ENCODE data around the gene MAB21L3. TPM values are rescaled to one million over a fixed set of nuclear protein-coding genes. Genes with fewer than 3 reads are reported as not detected.

The MAB21L3 gene
- total and polyA plus RNA-seq, 2 experiments from 2014 or later: not detected

DNA sequence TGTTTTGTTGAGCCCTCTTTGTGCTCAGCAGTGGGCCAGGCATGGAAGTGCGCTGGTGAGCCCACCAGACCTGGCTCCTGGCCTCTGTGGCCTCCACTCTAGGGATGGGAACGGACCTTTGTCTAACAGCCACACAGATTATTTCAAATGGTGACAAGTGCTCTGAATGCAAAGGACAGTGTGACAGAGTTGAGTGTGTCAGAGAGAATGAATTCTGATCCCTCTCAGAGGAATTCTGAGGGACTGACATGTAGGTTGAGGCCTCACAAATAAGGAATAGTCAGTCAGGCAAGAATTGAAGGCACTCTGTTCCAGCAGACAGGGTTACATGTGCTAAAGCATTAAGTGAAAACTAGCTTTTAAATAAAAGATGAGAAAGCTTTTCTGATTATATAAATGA, 11.3 kb upstream of the MAB21L3 start:
- ATAC-seq (no peak), DNase-seq (ENCODE audit: low spot score) (no peak)
- H3K4me3 ChIP-seq: no peak overlapping the region
- no peaks in the 10 kb centered on the region for H3K79me2 ChIP-seq (replicated peaks; ENCODE audit: insufficient read depth)
- H4K20me1 ChIP-seq (replicated peaks; ENCODE audit: insufficient read depth): no peaks in the 10 kb centered on the region
- no peaks in the 10 kb centered on the region for H3F3A ChIP-seq (replicated peaks; ENCODE audit: low read depth)
- H3K9me2 ChIP-seq (ENCODE audit: insufficient read depth): 0 out of 2 replicates have a peak, but pooled peaks cover 9% of the 10 kb centered on the region
- H3K27me3 ChIP-seq (ENCODE audit: insufficient read depth): no peaks in the 10 kb centered on the region
- Mint-ChIP-seq H3K4me1 (no peaks in the 10 kb centered on the region), H3K27me3 (ENCODE audit: insufficient read depth, low read depth, poor library complexity) (peaks cover 3% of the 10 kb centered on the region), H3K4me3 (no peak overlapping the region), H3K27ac (no peak overlapping the region), H3K9me3 (peaks cover 4% of the 10 kb centered on the region; the same call in 2 of the 3 replicates), H3K36me3 (ENCODE audit: low read depth) (peaks cover 3% of the 10 kb centered on the region; the same call in 2 of the 3 replicates)
- H3K4me2 ChIP-seq: no peak overlapping the region
- no peaks in the 10 kb centered on the region for H3K4me1 ChIP-seq (ENCODE audit: insufficient read depth)
- 0 out of 2 replicates have a peak overlapping the region, but pooled peaks have one; percentile 38 for H2AFZ ChIP-seq
- H3K27ac ChIP-seq (ENCODE audit: low read depth): no peak overlapping the region
- no peaks in the 10 kb centered on the region for H3K36me3 ChIP-seq (ENCODE audit: insufficient read depth)
- no peak for TF ChIP-seq POLR2AphosphoS5 (IDR thresholded peaks at IDR 0.05; ENCODE audit: low read depth)
- no peak for TF ChIP-seq REST (IDR thresholded peaks at IDR 0.05; ENCODE audit: unreplicated experiment)
- TF ChIP-seq EZH2 (IDR thresholded peaks at IDR 0.05; ENCODE audit: low read depth, unreplicated experiment): no peak
- TF ChIP-seq NANOG (IDR thresholded peaks at IDR 0.05; ENCODE audit: borderline replicate concordance): no peak
- no peak for TF ChIP-seq STAT1 (IDR thresholded peaks at IDR 0.05; ENCODE audit: unreplicated experiment)
- TF ChIP-seq ZNF331 (CRISPR knock-in tag; IDR thresholded peaks at IDR 0.05; ENCODE audit: low read depth): no peak
- no peak for TF ChIP-seq CREB1 (CRISPR knock-in tag; IDR thresholded peaks at IDR 0.05; ENCODE audit: low read depth)
- TF ChIP-seq JUNB (IDR thresholded peaks at IDR 0.05; ENCODE audit: unreplicated experiment): no peak
- TF ChIP-seq, protein P1, sequence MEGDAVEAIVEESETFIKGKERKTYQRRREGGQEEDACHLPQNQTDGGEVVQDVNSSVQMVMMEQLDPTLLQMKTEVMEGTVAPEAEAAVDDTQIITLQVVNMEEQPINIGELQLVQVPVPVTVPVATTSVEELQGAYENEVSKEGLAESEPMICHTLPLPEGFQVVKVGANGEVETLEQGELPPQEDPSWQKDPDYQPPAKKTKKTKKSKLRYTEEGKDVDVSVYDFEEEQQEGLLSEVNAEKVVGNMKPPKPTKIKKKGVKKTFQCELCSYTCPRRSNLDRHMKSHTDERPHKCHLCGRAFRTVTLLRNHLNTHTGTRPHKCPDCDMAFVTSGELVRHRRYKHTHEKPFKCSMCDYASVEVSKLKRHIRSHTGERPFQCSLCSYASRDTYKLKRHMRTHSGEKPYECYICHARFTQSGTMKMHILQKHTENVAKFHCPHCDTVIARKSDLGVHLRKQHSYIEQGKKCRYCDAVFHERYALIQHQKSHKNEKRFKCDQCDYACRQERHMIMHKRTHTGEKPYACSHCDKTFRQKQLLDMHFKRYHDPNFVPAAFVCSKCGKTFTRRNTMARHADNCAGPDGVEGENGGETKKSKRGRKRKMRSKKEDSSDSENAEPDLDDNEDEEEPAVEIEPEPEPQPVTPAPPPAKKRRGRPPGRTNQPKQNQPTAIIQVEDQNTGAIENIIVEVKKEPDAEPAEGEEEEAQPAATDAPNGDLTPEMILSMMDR (conservative IDR thresholded peaks at IDR 0.05; ENCODE audit: low read depth in 2 of 2): no peak
- no peak for TF ChIP-seq EZH2phosphoT487 (IDR thresholded peaks at IDR 0.05; ENCODE audit: unreplicated experiment)
- TF ChIP-seq, protein P2, sequence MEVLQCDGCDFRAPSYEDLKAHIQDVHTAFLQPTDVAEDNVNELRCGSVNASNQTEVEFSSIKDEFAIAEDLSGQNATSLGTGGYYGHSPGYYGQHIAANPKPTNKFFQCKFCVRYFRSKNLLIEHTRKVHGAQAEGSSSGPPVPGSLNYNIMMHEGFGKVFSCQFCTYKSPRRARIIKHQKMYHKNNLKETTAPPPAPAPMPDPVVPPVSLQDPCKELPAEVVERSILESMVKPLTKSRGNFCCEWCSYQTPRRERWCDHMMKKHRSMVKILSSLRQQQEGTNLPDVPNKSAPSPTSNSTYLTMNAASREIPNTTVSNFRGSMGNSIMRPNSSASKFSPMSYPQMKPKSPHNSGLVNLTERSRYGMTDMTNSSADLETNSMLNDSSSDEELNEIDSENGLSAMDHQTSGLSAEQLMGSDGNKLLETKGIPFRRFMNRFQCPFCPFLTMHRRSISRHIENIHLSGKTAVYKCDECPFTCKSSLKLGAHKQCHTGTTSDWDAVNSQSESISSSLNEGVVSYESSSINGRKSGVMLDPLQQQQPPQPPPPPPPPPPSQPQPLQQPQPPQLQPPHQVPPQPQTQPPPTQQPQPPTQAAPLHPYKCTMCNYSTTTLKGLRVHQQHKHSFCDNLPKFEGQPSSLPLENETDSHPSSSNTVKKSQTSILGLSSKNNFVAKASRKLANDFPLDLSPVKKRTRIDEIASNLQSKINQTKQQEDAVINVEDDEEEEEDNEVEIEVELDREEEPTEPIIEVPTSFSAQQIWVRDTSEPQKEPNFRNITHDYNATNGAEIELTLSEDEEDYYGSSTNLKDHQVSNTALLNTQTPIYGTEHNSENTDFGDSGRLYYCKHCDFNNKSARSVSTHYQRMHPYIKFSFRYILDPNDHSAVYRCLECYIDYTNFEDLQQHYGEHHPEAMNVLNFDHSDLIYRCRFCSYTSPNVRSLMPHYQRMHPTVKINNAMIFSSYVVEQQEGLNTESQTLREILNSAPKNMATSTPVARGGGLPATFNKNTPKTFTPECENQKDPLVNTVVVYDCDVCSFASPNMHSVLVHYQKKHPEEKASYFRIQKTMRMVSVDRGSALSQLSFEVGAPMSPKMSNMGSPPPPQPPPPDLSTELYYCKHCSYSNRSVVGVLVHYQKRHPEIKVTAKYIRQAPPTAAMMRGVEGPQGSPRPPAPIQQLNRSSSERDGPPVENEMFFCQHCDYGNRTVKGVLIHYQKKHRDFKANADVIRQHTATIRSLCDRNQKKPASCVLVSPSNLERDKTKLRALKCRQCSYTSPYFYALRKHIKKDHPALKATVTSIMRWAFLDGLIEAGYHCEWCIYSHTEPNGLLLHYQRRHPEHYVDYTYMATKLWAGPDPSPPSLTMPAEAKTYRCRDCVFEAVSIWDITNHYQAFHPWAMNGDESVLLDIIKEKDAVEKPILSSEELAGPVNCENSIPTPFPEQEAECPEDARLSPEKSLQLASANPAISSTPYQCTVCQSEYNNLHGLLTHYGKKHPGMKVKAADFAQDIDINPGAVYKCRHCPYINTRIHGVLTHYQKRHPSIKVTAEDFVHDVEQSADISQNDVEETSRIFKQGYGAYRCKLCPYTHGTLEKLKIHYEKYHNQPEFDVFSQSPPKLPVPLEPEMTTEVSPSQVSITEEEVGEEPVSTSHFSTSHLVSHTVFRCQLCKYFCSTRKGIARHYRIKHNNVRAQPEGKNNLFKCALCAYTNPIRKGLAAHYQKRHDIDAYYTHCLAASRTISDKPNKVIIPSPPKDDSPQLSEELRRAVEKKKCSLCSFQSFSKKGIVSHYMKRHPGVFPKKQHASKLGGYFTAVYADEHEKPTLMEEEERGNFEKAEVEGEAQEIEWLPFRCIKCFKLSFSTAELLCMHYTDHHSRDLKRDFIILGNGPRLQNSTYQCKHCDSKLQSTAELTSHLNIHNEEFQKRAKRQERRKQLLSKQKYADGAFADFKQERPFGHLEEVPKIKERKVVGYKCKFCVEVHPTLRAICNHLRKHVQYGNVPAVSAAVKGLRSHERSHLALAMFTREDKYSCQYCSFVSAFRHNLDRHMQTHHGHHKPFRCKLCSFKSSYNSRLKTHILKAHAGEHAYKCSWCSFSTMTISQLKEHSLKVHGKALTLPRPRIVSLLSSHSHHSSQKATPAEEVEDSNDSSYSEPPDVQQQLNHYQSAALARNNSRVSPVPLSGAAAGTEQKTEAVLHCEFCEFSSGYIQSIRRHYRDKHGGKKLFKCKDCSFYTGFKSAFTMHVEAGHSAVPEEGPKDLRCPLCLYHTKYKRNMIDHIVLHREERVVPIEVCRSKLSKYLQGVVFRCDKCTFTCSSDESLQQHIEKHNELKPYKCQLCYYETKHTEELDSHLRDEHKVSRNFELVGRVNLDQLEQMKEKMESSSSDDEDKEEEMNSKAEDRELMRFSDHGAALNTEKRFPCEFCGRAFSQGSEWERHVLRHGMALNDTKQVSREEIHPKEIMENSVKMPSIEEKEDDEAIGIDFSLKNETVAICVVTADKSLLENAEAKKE (CRISPR knock-in tag; IDR thresholded peaks at IDR 0.05): no peak
- TF ChIP-seq ZNF114 (CRISPR knock-in tag; IDR thresholded peaks at IDR 0.05): no peak
- TF ChIP-seq, protein P3, sequence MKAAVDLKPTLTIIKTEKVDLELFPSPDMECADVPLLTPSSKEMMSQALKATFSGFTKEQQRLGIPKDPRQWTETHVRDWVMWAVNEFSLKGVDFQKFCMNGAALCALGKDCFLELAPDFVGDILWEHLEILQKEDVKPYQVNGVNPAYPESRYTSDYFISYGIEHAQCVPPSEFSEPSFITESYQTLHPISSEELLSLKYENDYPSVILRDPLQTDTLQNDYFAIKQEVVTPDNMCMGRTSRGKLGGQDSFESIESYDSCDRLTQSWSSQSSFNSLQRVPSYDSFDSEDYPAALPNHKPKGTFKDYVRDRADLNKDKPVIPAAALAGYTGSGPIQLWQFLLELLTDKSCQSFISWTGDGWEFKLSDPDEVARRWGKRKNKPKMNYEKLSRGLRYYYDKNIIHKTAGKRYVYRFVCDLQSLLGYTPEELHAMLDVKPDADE (IDR thresholded peaks at IDR 0.05): no peak

Measured in GM23338 (cell line).